ENCODE results near the gene PDK4. TPM values are rescaled to one million over a fixed set of nuclear protein-coding genes. Genes with fewer than 3 reads are reported as not detected.

PDK4 gene
- total and polyA plus RNA-seq, 7 donors, result 38.4 to 1,066 (median 254) TPM

- H3K27me3 ChIP-seq, result no peaks in the 10 kb centered on the region
- peaks cover 61 to 70% (median 68%) of the 10 kb centered on the region in 4 donors for H3K36me3 ChIP-seq
- DNase-seq, result no peak
- no peak for TF ChIP-seq POLR2A (IDR thresholded peaks at IDR 0.05)
- peak in 1 of 4 donors; percentile 7 for TF ChIP-seq POLR2AphosphoS5 (IDR thresholded peaks at IDR 0.05)
- no peaks in the 10 kb centered on the region for H3K9me3 ChIP-seq
- 77 to 85% methylated on average over 2 of the region's 2 CpGs for WGBS, 2 donors
- H3K27ac ChIP-seq, result peak overlapping the region; percentile 92 to 99 (median 95)
- peak overlapping the region; percentile 70 to 93 (median 83) for H3K4me3 ChIP-seq
- peaks cover 0 to 60% (median 55%) of the 10 kb centered on the region in 4 donors for H3K4me1 ChIP-seq
- intact Hi-C loops (cut with DNase I), result no loop called here
Measured at GRCh38 chr7:95593343-95593742, 3.0 kb downstream of the PDK4 start.

GRCh38 chr7:95592570-95592969 is 3.7 kb downstream of the PDK4 start:
- Histone ChIP-seq H3K36me3 (peaks cover 69 to 78% (median 74%) of the 10 kb centered on the region in 4 donors), H3K27me3 (no peaks in the 10 kb centered on the region), H3K4me3 (peak overlapping the region; percentile 70 to 93 (median 83)), H3K9me3 (no peaks in the 10 kb centered on the region), H3K27ac (peak overlapping the region; percentile 92 to 99 (median 95)), H3K4me1 (peaks cover 0 to 59% (median 55%) of the 10 kb centered on the region in 4 donors)
- no peak for TF ChIP-seq CTCF (IDR thresholded peaks at IDR 0.05)
- TF ChIP-seq POLR2AphosphoS5 (IDR thresholded peaks at IDR 0.05), result peak in 3 of 4 donors; percentile 16 to 40 (median 33)
- no peak for TF ChIP-seq EP300 (IDR thresholded peaks at IDR 0.05)
- no peak for TF ChIP-seq POLR2A (IDR thresholded peaks at IDR 0.05)
- intact Hi-C loops (cut with DNase I), result no loop called here
- DNase-seq, result no peak
- WGBS, 2 donors, result 91 to 95% methylated on average over 5 of the region's 5 CpGs

- intact Hi-C loops (cut with DNase I), result no loop called here
- peak overlapping the region; percentile 70 to 93 (median 83) for H3K4me3 ChIP-seq
- no peaks in the 10 kb centered on the region for H3K9me3 ChIP-seq
- no peak for DNase-seq
- TF ChIP-seq EP300 (IDR thresholded peaks at IDR 0.05) (no peak), POLR2AphosphoS5 (IDR thresholded peaks at IDR 0.05) (peak; percentile 25 to 55 (median 53))
- H3K36me3 ChIP-seq, result peaks cover 85 to 98% (median 92%) of the 10 kb centered on the region in 4 donors
- WGBS, 2 donors, result 46 to 60% methylated on average over 5 of the region's 5 CpGs
- peaks cover 0 to 66% (median 62%) of the 10 kb centered on the region in 4 donors for H3K4me1 ChIP-seq
- H3K27ac ChIP-seq, result peak overlapping the region; percentile 92 to 99 (median 95)
- no peaks in the 10 kb centered on the region for H3K27me3 ChIP-seq
Measured at GRCh38 chr7:95590387-95591248, 5.7 kb downstream of the PDK4 start.

- Histone ChIP-seq H3K4me3 (peak overlapping the region; percentile 70 to 93 (median 83)), H3K27me3 (no peaks in the 10 kb centered on the region), H3K27ac (peak overlapping the region; percentile 92 to 99 (median 95)), H3K36me3 (peaks cover 91 to 100% (median 96%) of the 10 kb centered on the region in 4 donors), H3K4me1 (peaks cover 0 to 71% (median 68%) of the 10 kb centered on the region in 4 donors), H3K9me3 (no peaks in the 10 kb centered on the region)
- TF ChIP-seq POLR2AphosphoS5 (IDR thresholded peaks at IDR 0.05) (peak in 2 of 4 donors; percentile 26 to 53), CTCF (IDR thresholded peaks at IDR 0.05) (no peak)
- intact Hi-C loops (cut with DNase I), result no loop called here
- DNase-seq, result no peak
- 98% methylated on average over 1 of the region's 1 CpG for WGBS, 2 donors
Measured at GRCh38 chr7:95589766-95590165, 6.5 kb downstream of the PDK4 start.

GRCh38 chr7:95589031-95589430 is 7.3 kb downstream of the PDK4 start:
- peak in 3 of 4 donors; percentile 20 to 55 (median 52) for TF ChIP-seq POLR2AphosphoS5 (IDR thresholded peaks at IDR 0.05)
- no peak for TF ChIP-seq CTCF (IDR thresholded peaks at IDR 0.05)
- no peak for TF ChIP-seq POLR2A (IDR thresholded peaks at IDR 0.05)
- TF ChIP-seq EP300 (IDR thresholded peaks at IDR 0.05), result no peak
- Histone ChIP-seq H3K4me3 (peak overlapping the region; percentile 9 to 93 (median 83)), H3K4me1 (peaks cover 0 to 73% (median 69%) of the 10 kb centered on the region in 4 donors), H3K27ac (peak overlapping the region; percentile 92 to 99 (median 95)), H3K27me3 (no peaks in the 10 kb centered on the region), H3K36me3 (peaks cover 90 to 100% (median 94%) of the 10 kb centered on the region in 4 donors), H3K9me3 (no peaks in the 10 kb centered on the region)
- no peak for DNase-seq
- intact Hi-C loops (cut with DNase I), result no loop called here

Data from sigmoid colon (tissue), 7 donors.